K562 (cell line): ENCODE results near the gene ROR2. TPM values are rescaled to one million over a fixed set of nuclear protein-coding genes. Genes with fewer than 3 reads are reported as not detected.

Source experiments
- CBX8 ChIP-seq: fragments of 200-600 bp; sonication (generic); IDR thresholded peaks from 2 replicates; pipeline ENCODE4 v1.6.1; 2012; ENCODE audit warnings: borderline replicate concordance, mixed run types, low read depth, mild to moderate bottlenecking, moderate library complexity, mixed read lengths, low read length, control low read depth, inconsistent platforms; ENCODE audit not compliant: poor library complexity, severe bottlenecking; ENCODE audit errors: extremely low read depth
- CREB1 ChIP-seq, 2 experiments: sonication (generic) in 1 of 2; formaldehyde crosslinking in 1 of 2; IDR thresholded peaks; 2 replicates each; pipeline versions ENCODE4 v1.6.1 to v1.8.0; 2012 to 2022; ENCODE audit warnings: inconsistent platforms in 1 of 2, mild to moderate bottlenecking in 1 of 2, missing genetic modification reagents in 1 of 2, moderate library complexity in 1 of 2
- FOXK2 ChIP-seq, 2 experiments: fragments of 450-650 bp; IDR thresholded peaks in 1 of 2; conservative IDR thresholded peaks in 1 of 2; 2 replicates each; pipeline ENCODE4 v1.6.1; 2016; ENCODE audit warnings: low read depth in 2 of 2, mild to moderate bottlenecking in 1 of 2
- HCFC1 ChIP-seq: IDR thresholded peaks from 2 replicates; pipeline ENCODE4 v1.6.1; 2012; ENCODE audit warnings: low read depth, low read length, improper control_type of control experiment
- IRF9 ChIP-seq: fragments of 450-650 bp; IDR thresholded peaks from 2 replicates; pipeline ENCODE4 v1.6.1; 2016; ENCODE audit warnings: missing biosample characterization, missing genetic modification characterization
- NFATC3 ChIP-seq: fragments of 450-650 bp; IDR thresholded peaks from 2 replicates; pipeline ENCODE4 v1.6.1; 2017; ENCODE audit warnings: mild to moderate bottlenecking
- NR0B1 ChIP-seq: fragments of 450-650 bp; IDR thresholded peaks from one replicate; pipeline ENCODE4 v1.6.1; 2018; ENCODE audit warnings: mild to moderate bottlenecking, moderate library complexity; ENCODE audit not compliant: partially characterized antibody
- PATZ1 ChIP-seq: fragments of 250-450 bp; sonication (Bioruptor Pico); IDR thresholded peaks from 2 replicates; pipeline ENCODE4 v1.5.0; 2020; ENCODE audit warnings: mild to moderate bottlenecking, borderline replicate concordance
- SAP30 ChIP-seq: fragments of 200-600 bp; sonication (generic); IDR thresholded peaks from 2 replicates; pipeline ENCODE4 v1.6.1; 2012; ENCODE audit warnings: borderline replicate concordance, low read depth, mild to moderate bottlenecking, moderate library complexity, low read length, control low read depth, inconsistent platforms; ENCODE audit not compliant: insufficient read depth, poor library complexity, severe bottlenecking
- SLC30A9 ChIP-seq: fragments of 250-450 bp; sonication (Bioruptor Pico); IDR thresholded peaks from 2 replicates; pipeline ENCODE4 v1.8.0; 2022; ENCODE audit warnings: mild to moderate bottlenecking, moderate library complexity
- SMAD2 ChIP-seq: fragments of 150-350 bp; IDR thresholded peaks from 2 replicates; pipeline ENCODE4 v1.6.1; 2014; ENCODE audit warnings: low read depth, mild to moderate bottlenecking, low read length
- SNRNP70 ChIP-seq: fragments of 200-400 bp; formaldehyde crosslinking; optimal IDR thresholded peaks from 2 replicates; pipeline ENCODE3; 2017; ENCODE audit warnings: low read depth, low read length
- SOX6 ChIP-seq: fragments of 450-650 bp; IDR thresholded peaks from 2 replicates; pipeline ENCODE4 v1.6.1; 2014; ENCODE audit warnings: mild to moderate bottlenecking
- TAF1 ChIP-seq: IDR thresholded peaks from 2 replicates; pipeline ENCODE4 v1.6.1; 2011; ENCODE audit warnings: mild to moderate bottlenecking, low read length, moderate library complexity; ENCODE audit not compliant: insufficient read depth, control insufficient read depth, severe bottlenecking; ENCODE audit errors: extremely low read depth
- TAF7 ChIP-seq: fragments of 450-650 bp; IDR thresholded peaks from 2 replicates; pipeline ENCODE4 v1.6.1; 2016; ENCODE audit warnings: missing genetic modification characterization, missing compliant biosample characterization
- TRIM24 ChIP-seq, 2 experiments: fragments of 450-650 bp; IDR thresholded peaks; 2 replicates each; pipeline ENCODE4 v1.6.1; 2016
- TRIM28 ChIP-seq: fragments of 450-650 bp; IDR thresholded peaks from 2 replicates; pipeline ENCODE4 v1.6.1; 2017
- ZBTB12 ChIP-seq: fragments of 250-450 bp; sonication (Bioruptor Pico); IDR thresholded peaks from 2 replicates; pipeline ENCODE4 v1.4.0; 2020
- ZBTB34 ChIP-seq: fragments of 250-450 bp; sonication (Bioruptor Pico); IDR thresholded peaks from 2 replicates; pipeline ENCODE4 v1.8.0; 2021; ENCODE audit warnings: mild to moderate bottlenecking, moderate library complexity
- ZNF140 ChIP-seq: fragments of 250-450 bp; sonication (Bioruptor Pico); IDR thresholded peaks from 2 replicates; pipeline ENCODE4 v1.8.0; 2021; ENCODE audit warnings: moderate library complexity, mild to moderate bottlenecking, inconsistent platforms
- ZNF165 ChIP-seq: fragments of 250-450 bp; sonication (Bioruptor Pico); IDR thresholded peaks from 2 replicates; pipeline ENCODE4 v1.4.0; 2020; ENCODE audit warnings: borderline replicate concordance
- ZNF239 ChIP-seq: fragments of 250-450 bp; sonication (Bioruptor Pico); IDR thresholded peaks from 2 replicates; pipeline ENCODE4 v1.4.0; 2020; ENCODE audit warnings: mild to moderate bottlenecking
- ZNF785 ChIP-seq: fragments of 250-450 bp; sonication (Bioruptor Pico); IDR thresholded peaks from 2 replicates; pipeline ENCODE4 v1.4.0; 2020; ENCODE audit warnings: mild to moderate bottlenecking
- polyA plus RNA-seq, 8 experiments: library from polyadenylated mRNA; depleted of rRNA in 4 of 8; stranded (reverse) in 5 of 8; unstranded in 3 of 8; fragments of >200 nt; fragmentation: Nextera tagmentation in 2 of 8; fragmentation: Illumina TruSeq in 1 of 8; extraction: Ambion mirVana in 2 of 8; extraction: Trizol in 1 of 8; gene quantifications; 2 replicates each; pipeline versions ENCODE4 v1.2.1 to v1.2.3, GENCODE V29; 2011 to 2014; ENCODE audit warnings: inconsistent platforms in 1 of 8, missing spikeins in 1 of 8
- total RNA-seq, 7 experiments: library from RNA; depleted of rRNA in 6 of 7; stranded (reverse); fragments of >200 nt in 6 of 7; fragmentation: Illumina TruSeq in 2 of 7; extraction: Trizol in 2 of 7; gene quantifications; 2 replicates each; pipeline versions ENCODE4 v1.2.1 to v1.2.3, GENCODE V29; 2011 to 2021; ENCODE audit warnings: low replicate concordance in 1 of 7

Gene ROR2
- total and polyA plus RNA-seq, 9 of the 15 experiments (the other 6 are each of a cell fraction or from before 2014, with no cell fraction given) = 5.6 to 33.8 (median 15.3) TPM

GRCh38 chr9:91905991-91906469, 44.0 kb downstream of the ROR2 start (continued):
- TF ChIP-seq PATZ1 (CRISPR knock-in tag) (no peak), SAP30 (no peak), TRIM24 (IDR thresholded peaks at IDR 0.05) (no peak), HCFC1 (no peak), ZNF239 (no peak), NFATC3 (no peak), ZNF140 (CRISPR knock-in tag) (no peak), FOXK2 (conservative IDR thresholded peaks at IDR 0.05 in 1 of 2, IDR thresholded peaks at IDR 0.05 in 1 of 2; ENCODE audit: low read depth in 2 of 2) (no peak), SOX6 (no peak), SLC30A9 (no peak), NR0B1 (no peak), ZBTB12 (CRISPR knock-in tag) (no peak), CREB1 (IDR thresholded peaks at IDR 0.05) (no peak), CREB1 (CRISPR knock-in tag; IDR thresholded peaks at IDR 0.05) (no peak), ZNF165 (CRISPR knock-in tag) (no peak), IRF9 (tag) (no peak), CBX8 (no peak), TRIM28 (no peak), SMAD2 (no peak), SNRNP70 (no peak), TAF1 (peak; percentile 60), ZNF785 (CRISPR knock-in tag) (no peak), TAF7 (tag) (no peak), ZBTB34 (CRISPR knock-in tag) (no peak)
